ENCODE measurements around the gene EEF1AKMT3.

GRCh38 chr12:57740656-57741412 is 31.6 kb upstream of the EEF1AKMT3 start:
- TF ChIP-seq, protein P1, sequence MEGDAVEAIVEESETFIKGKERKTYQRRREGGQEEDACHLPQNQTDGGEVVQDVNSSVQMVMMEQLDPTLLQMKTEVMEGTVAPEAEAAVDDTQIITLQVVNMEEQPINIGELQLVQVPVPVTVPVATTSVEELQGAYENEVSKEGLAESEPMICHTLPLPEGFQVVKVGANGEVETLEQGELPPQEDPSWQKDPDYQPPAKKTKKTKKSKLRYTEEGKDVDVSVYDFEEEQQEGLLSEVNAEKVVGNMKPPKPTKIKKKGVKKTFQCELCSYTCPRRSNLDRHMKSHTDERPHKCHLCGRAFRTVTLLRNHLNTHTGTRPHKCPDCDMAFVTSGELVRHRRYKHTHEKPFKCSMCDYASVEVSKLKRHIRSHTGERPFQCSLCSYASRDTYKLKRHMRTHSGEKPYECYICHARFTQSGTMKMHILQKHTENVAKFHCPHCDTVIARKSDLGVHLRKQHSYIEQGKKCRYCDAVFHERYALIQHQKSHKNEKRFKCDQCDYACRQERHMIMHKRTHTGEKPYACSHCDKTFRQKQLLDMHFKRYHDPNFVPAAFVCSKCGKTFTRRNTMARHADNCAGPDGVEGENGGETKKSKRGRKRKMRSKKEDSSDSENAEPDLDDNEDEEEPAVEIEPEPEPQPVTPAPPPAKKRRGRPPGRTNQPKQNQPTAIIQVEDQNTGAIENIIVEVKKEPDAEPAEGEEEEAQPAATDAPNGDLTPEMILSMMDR (IDR thresholded peaks at IDR 0.05; ENCODE audit: low read length), result no peak
- no peak for TF ChIP-seq EZH2 (optimal IDR thresholded peaks at IDR 0.05; ENCODE audit: low read depth, low read length)

Data from MM.1S (cell line).